NT2/D1 (cell line): ENCODE results near the gene DMPK.

Source experiments
- DNase-seq: peaks from one replicate; pipeline ENCODE4 v3.0.0-alpha.2; 2011; ENCODE audit warnings: low read depth, low spot score
- H3K27me3 ChIP-seq: 2 replicates; pipeline ENCODE4 v1.6.0; 2011; ENCODE audit warnings: mild to moderate bottlenecking; ENCODE audit not compliant: insufficient read length, insufficient read depth
- H3K36me3 ChIP-seq: 2 replicates; pipeline ENCODE4 v1.6.1; 2011; ENCODE audit warnings: mild to moderate bottlenecking, low read length, mixed read lengths; ENCODE audit not compliant: insufficient read depth, insufficient read length
- H3K4me1 ChIP-seq: 2 replicates; pipeline ENCODE4 v1.5.1; 2011; ENCODE audit not compliant: insufficient read depth, insufficient read length
- H3K4me3 ChIP-seq: 2 replicates; pipeline ENCODE4 v1.5.1; 2011; ENCODE audit warnings: low read depth; ENCODE audit not compliant: insufficient read length
- H3K9ac ChIP-seq: 2 replicates; pipeline ENCODE4 v1.6.0; 2011; ENCODE audit warnings: low read depth; ENCODE audit not compliant: insufficient read length
- H3K9me3 ChIP-seq: 2 replicates; pipeline ENCODE4 v1.5.1; 2011; ENCODE audit warnings: mild to moderate bottlenecking, low read length; ENCODE audit not compliant: insufficient read depth
- SUZ12 ChIP-seq: IDR thresholded peaks from 2 replicates; pipeline ENCODE4 v1.6.1; 2011; ENCODE audit not compliant: insufficient read length, insufficient read depth; ENCODE audit errors: extremely low read depth
- YY1 ChIP-seq: IDR thresholded peaks from 2 replicates; pipeline ENCODE4 v1.6.1; 2011; ENCODE audit not compliant: insufficient read length, insufficient read depth
- ZNF274 ChIP-seq: IDR thresholded peaks from 2 replicates; pipeline ENCODE4 v1.6.1; 2011; ENCODE audit warnings: mild to moderate bottlenecking, low read depth, low read length

Gene DMPK

GRCh38 chr19:45824531-45825262, 42.4 kb upstream of the DMPK start:
- H3K4me1 ChIP-seq = peaks cover 11% of the 10 kb centered on the region
- H3K9ac ChIP-seq = no peak overlapping the region
- no peaks in the 10 kb centered on the region for H3K27me3 ChIP-seq
- peaks cover 92% of the 10 kb centered on the region for H3K36me3 ChIP-seq
- no peak for DNase-seq
- TF ChIP-seq SUZ12 (no peak), YY1 (no peak), ZNF274 (no peak)
- H3K9me3 ChIP-seq = no peaks in the 10 kb centered on the region
- H3K4me3 ChIP-seq = no peak overlapping the region

GRCh38 chr19:45824041-45824471, 41.8 kb upstream of the DMPK start:
- no peak for DNase-seq
- no peaks in the 10 kb centered on the region for H3K9me3 ChIP-seq
- H3K4me3 ChIP-seq = no peak overlapping the region

GRCh38 chr19:45823182-45823581, 40.9 kb upstream of the DMPK start:
- no peak for DNase-seq
- peaks cover 18% of the 10 kb centered on the region for H3K4me1 ChIP-seq
- H3K27me3 ChIP-seq = no peaks in the 10 kb centered on the region
- TF ChIP-seq SUZ12 = no peak
- TF ChIP-seq ZNF274 = no peak
- no peak for TF ChIP-seq YY1
- peaks cover 83% of the 10 kb centered on the region for H3K36me3 ChIP-seq
- H3K9ac ChIP-seq = no peak overlapping the region
- no peak overlapping the region for H3K4me3 ChIP-seq
- H3K9me3 ChIP-seq = no peaks in the 10 kb centered on the region

More at GRCh38 chr19:45824041-45824471, 41.8 kb upstream of the DMPK start:
- H3K9ac ChIP-seq = no peak overlapping the region
- H3K4me1 ChIP-seq = peaks cover 16% of the 10 kb centered on the region
- peaks cover 91% of the 10 kb centered on the region for H3K36me3 ChIP-seq
- TF ChIP-seq YY1 (no peak), SUZ12 (no peak), ZNF274 (no peak)
- no peaks in the 10 kb centered on the region for H3K27me3 ChIP-seq

- no peak overlapping the region for H3K4me3 ChIP-seq
These were observed 40.4 kb upstream of the DMPK start for GRCh38 chr19:45822716-45823115.

GRCh38 chr19:45821570-45821969, 39.3 kb upstream of the DMPK start:
- no peak overlapping the region for H3K9ac ChIP-seq
- no peak overlapping the region for H3K4me3 ChIP-seq
- TF ChIP-seq ZNF274 = no peak
- TF ChIP-seq YY1 = no peak
- TF ChIP-seq SUZ12 = no peak
- no peaks in the 10 kb centered on the region for H3K9me3 ChIP-seq
- H3K27me3 ChIP-seq = no peaks in the 10 kb centered on the region
- peaks cover 23% of the 10 kb centered on the region for H3K4me1 ChIP-seq
- peaks cover 66% of the 10 kb centered on the region for H3K36me3 ChIP-seq
- no peak for DNase-seq

More at GRCh38 chr19:45822716-45823115, 40.4 kb upstream of the DMPK start:
- H3K4me1 ChIP-seq = peaks cover 21% of the 10 kb centered on the region
- no peak for DNase-seq
- TF ChIP-seq YY1 (no peak), ZNF274 (no peak), SUZ12 (no peak)
- peaks cover 78% of the 10 kb centered on the region for H3K36me3 ChIP-seq
- no peak overlapping the region for H3K9ac ChIP-seq
- H3K9me3 ChIP-seq = no peaks in the 10 kb centered on the region
- H3K27me3 ChIP-seq = no peaks in the 10 kb centered on the region

GRCh38 chr19:45821103-45821521, 38.8 kb upstream of the DMPK start:
- H3K4me1 ChIP-seq = peaks cover 23% of the 10 kb centered on the region
- H3K9me3 ChIP-seq = no peaks in the 10 kb centered on the region
- TF ChIP-seq ZNF274 (no peak), SUZ12 (no peak), YY1 (no peak)
- no peak overlapping the region for H3K9ac ChIP-seq
- no peak for DNase-seq
- no peaks in the 10 kb centered on the region for H3K27me3 ChIP-seq
- peaks cover 62% of the 10 kb centered on the region for H3K36me3 ChIP-seq
- H3K4me3 ChIP-seq = no peak overlapping the region

- TF ChIP-seq SUZ12 = no peak
- TF ChIP-seq YY1 = no peak
- no peak for TF ChIP-seq ZNF274
- Histone ChIP-seq H3K9ac (no peak overlapping the region), H3K27me3 (no peaks in the 10 kb centered on the region)
These were observed 38.3 kb upstream of the DMPK start for GRCh38 chr19:45820413-45821102.

More at GRCh38 chr19:45820413-45821102, 38.3 kb upstream of the DMPK start:
- H3K4me1 ChIP-seq = peaks cover 23% of the 10 kb centered on the region
- DNase-seq = no peak
- H3K4me3 ChIP-seq = no peak overlapping the region
- peaks cover 56% of the 10 kb centered on the region for H3K36me3 ChIP-seq
- no peaks in the 10 kb centered on the region for H3K9me3 ChIP-seq
